Pulmonary artery endothelial cell (primary cell): ENCODE data around the gene RIMBP2. TPM values are rescaled to one million over a fixed set of nuclear protein-coding genes. Genes with fewer than 3 reads are reported as not detected.
"Not testable (repeated sequence)": the region's sequence is repeated elsewhere in the genome, so short reads cannot be mapped to it uniquely, and the experiment has no call there.

Source experiments
- DNase-seq: peaks from one replicate; pipeline ENCODE4 v3.0.0-alpha.2; 2011; ENCODE audit warnings: low read depth, low spot score
- total RNA-seq: library from RNA; depleted of rRNA; stranded (reverse); fragments of >200 nt; gene quantifications from 2 replicates; pipeline ENCODE4 v1.2.3, GENCODE V29; 2014

Gene RIMBP2
- total RNA-seq, 1 donor from 2014 or later = not detected

DNA sequence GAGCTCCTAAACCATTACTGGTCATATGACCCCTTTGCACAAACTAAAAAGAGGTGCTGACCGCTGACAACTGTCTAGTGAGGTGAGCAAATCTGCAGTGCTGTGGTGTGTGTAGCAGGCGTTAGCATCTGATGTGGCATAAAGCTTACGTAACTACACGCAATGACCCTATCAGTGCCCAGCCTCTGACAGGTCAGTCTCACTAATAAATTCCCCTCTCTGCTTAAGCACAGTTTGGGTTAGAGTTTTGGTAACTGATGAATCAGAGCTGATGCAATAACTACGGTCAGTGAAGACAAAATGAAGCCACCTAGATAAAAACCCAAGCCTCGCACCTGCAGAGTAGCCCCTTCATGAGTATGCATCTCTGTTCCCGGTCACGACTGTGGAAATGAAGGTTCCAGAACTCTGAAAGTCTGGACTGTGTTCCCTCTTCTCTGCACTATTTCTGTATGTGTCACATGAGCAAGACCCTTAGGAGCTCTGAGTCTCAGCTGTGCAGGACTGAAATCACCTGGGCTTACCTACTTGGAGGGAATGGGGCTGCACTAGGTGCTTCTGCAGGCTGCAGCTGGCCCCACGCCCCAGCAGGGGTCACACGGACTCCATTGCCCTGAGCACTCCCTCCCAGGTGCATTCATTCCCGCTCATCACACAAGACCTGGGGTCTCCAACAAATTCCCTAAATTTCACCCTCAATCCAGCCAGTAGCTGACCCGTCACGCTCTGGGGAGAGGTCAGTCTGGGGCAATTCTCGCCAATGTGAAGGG is 54.4 kb downstream of the RIMBP2 start:
- no peak for DNase-seq

DNA sequence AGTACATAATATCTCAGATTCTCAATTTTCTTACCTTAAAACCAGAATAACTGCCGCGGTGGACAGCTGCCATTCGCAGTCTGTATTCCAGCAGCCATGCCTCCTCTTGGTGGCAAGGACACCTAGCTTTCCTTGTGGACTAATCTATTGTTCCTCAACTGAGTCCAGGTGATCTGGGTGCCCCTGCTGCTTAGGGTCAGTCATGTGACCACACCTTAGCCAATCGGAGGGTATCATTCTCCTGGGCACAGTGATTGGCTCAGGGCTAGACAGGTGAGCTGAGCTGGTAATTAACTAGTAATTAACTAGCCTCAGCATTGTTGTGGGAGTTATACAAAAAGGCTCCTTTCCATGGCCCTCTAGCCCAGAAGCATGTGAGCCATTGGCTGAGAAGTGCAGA is 55.0 kb downstream of the RIMBP2 start:
- no peak for DNase-seq

DNA sequence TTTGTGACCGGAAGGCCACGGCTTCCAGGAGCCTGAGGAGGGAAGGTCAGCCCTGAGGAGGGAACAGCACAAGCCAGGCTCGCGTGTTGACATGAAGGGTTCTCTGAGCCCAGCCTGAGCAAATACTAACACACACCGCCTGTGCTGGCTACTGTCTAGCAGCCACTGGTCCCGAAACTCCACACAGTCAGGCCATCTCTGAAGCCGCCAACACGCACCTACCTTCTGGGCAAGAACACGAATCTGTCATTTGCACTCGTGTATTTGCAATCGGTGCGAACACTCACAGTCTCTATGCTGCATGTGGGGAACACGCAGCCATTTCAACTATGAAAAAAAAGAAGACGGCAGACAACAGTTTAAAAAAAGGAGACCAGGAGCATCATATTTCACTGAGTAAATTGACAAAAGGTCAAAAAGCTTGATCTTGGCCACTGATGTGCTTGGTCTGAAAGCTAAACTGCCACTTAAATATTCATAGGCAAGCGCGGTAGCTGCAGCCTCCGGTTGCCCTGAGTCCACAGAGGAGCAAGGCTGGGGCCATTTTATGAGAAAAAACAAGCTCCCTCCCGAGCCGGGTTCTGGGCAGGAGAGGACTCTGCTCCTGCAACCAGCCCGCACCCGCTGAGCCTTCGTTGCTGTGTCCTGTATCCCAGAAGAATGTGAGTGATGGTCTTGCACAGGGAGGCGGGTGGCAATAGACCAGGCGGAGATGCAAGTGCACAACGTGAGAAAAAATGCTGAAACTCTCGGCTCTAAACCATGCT is 57.8 kb downstream of the RIMBP2 start:
- no peak for DNase-seq

DNA sequence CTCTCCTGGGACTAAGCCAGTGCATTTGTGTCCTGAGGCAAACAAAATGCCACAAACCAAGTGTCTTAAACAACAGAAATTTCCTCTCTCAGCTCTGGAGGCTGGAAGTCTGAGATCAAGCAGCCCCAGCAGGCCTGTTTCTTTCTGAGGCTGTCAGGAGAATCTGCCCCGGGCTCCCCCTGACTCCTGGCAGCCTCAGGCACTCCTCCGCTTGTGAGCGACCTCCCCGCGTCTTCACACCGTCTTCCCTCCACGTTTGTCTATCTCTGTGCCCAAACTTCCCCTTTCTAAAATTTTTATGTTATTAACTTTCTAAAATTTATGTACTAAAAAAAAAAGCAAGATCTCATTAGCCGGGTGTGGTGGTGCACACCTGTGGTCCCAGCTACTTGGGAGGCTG is 59.7 kb downstream of the RIMBP2 start:
- DNase-seq = no peak

DNA sequence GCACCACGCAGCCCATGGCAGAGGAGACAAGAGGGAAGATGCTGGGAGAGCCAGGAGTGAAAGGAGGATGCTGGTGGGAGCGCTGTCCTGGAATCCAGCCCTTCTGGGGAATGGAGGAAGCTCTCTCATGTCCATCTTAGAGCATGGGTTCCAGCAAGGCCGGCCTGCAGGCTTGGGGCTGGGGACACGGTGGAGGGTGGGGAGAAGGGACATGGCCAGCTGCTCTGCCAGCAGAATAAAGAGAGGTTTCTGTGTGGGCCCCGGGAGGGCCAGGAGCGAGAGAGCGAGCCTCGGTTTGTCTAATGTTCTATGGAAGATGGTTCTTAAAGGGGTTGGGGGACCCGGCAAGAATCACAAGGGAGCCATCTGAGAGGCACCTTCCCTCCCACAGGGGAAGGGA is 60.2 kb downstream of the RIMBP2 start:
- DNase-seq = no peak

DNA sequence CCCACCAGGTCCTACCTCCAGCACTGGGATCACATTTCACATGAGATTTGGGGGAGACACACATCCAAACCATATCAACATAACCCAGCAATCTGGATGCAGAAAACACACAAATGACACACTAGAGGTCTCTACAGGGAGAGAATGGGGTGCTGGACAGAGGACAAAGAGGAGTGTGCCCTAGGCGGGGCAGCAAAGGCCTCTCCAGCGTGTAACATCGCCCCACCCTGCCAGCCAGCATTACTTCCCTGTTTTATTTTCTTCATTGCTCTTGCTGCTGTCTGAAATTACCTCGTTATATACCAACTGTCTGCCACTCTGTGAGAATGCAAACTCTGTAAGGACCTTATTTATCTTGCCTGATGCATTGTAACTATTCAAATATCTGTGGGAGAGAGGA is 61.1 kb downstream of the RIMBP2 start:
- no peak for DNase-seq

DNA sequence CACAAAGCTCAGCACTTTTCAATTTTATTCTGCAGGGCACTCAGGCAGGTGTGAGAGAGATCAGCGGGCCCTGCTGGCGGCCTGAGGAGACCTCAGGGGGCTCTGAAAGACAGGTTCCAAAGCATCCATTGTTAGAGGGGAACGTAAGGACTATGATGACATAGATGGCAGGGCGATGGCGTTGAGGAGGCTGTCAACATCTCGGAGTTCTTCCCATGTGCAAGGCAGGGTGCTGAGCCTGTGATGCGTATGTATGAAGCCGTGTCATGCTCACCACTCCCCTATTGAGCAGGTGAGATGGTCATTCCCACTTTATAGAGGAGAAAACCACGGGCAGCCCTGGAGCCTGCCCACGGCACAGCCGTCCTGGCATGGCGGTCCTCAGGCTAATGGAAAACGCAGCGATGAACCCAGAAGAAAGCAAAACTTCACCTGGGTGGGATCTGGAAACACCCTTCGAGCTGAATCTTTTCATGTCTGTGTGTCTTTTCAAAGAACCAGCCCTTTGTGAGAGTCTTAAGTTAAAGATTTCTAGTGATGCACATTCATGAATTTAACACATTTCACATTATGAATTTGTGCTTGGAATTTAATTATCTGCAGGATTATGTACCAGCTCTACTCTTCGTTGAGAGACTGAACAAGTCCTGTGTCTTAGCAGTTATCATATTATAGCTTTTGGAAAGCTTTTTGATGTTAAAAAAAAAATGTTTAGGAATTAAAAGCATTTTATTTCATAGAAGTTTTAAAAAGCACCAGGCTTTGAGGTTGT is 64.7 kb downstream of the RIMBP2 start:
- DNase-seq = no peak

DNA sequence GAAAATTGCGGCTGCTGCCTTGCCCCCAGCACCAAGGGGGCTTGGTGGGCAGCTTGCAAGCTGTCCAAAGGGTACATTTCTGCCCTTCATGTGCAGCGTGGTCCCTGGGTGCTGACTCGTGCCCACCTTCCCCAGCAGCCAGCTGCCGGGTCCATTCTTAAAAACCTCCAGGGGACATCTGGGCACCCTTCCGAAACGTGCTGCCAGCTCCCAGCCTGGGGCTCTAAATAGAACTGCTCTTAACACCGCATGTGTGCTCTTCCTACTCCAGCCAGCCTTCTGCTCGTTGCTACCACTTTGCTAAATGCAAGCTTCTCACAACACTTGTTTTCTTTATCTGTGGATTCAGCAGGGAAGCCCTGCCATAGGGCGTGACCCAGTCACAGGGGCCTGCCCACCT is 66.0 kb downstream of the RIMBP2 start:
- DNase-seq = no peak

DNA sequence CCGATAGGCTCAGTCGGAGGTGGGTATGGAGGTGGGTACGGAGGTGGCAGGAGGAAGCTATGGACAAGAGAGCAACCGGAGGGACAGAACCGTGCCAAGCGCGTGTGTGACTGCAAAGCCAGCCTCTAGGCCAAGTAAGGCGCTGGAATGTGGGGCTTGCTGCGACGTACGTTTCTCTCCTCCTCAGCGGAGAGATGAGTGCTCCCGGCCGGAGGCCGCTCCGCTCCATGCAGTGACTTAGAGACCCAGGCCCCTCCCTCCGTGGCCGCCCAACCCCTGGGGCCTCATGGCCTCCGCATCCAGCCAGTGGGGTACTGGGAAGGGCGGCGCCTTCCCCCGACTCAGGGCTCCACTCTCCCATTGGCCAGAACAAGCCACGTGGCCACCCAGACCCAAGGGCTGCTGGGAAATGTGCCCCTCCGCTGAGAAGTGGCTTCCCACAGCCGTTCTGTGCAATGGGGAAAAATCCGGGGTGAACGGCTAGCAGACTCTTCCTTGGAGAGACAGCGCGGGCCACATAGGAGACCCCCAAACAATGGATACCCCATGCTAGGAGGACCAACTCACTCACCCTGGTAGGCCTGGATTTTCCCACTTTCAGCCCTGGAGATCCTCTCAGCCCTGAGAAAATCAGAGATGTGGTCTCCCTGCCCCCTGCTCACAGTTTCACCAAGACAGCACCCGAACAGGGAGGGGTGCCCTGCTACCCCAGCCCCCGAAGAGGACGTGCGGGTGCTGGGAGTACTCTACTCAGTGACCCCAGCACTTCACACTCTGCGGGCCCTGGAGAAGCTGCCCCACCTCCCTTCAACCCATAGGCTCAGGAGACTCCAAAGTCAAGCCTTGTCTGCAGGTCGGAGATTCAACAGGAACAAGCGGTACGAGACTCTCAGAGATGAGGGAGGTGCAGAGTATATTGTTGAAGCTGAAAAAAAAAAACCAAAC is 66.7 kb downstream of the RIMBP2 start:
- DNase-seq = no peak

DNA sequence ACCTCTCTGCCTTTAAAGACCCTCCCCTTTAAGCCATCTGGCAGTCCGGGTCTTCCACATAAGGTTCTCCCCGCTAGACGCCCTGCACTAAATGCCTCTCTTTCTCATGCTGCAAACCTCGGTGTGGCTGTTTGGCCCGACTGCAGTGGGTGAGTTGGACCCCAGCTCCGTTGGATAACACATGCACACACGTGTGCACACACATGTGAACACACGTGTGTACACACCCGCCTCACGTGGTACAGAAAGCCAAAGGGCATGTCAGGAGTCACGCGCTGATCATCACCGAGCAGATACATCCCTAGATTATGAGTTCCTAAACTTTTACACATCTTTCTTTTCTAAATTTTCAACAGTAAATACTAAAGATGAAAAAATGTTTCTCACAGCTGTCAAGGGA is 68.3 kb downstream of the RIMBP2 start:
- no peak for DNase-seq

DNA sequence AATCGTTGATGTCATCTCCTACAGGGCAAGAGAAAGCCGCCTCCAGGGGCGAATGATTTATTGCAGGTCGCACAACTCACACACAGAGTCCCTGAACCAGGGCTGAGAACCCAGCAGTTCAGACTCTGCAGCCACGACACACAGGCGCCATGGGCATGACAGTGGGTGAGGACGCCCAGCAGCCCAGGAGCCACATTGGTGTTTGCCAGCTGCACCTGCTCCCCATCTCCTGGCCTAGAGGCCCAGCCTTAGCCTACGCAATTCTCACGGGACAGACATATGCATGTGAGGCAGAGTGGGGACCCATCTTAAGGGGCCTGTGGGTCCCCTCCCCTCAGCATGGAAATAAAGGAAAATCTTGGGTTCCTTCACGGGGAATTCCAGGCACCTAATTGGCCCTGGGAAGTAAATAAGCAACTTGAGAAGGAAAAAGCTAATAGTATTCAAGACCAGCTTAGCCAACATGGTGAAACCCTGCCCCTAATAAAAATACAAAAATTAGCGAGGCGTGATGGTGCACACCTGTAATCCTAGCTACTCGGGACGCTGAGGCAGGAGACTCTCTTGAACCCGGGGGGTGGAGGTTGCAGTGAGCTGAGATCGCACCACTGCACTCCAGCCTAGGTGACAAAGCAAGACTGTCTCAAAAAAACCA is 69.3 kb downstream of the RIMBP2 start:
- DNase-seq = no peak

DNA sequence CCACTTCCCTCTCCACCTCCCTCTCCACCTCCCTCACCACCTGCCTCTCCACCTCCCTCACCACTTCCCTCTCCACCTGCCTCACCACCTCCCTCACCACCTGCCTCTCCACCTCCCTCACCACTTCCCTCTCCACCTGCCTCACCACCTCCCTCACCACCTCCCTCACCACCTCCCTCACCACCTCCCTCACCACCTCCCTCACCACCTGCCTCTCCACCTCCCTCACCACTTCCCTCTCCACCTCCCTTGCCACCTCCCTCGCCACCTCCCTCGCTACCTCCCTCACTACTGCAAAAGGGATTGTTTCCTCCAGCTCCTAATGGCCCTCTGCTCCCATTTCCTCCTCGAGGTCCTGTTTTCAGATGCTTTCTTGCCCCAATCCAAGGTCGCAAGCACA is 69.9 kb downstream of the RIMBP2 start:
- not testable (repeated sequence) for DNase-seq

DNA sequence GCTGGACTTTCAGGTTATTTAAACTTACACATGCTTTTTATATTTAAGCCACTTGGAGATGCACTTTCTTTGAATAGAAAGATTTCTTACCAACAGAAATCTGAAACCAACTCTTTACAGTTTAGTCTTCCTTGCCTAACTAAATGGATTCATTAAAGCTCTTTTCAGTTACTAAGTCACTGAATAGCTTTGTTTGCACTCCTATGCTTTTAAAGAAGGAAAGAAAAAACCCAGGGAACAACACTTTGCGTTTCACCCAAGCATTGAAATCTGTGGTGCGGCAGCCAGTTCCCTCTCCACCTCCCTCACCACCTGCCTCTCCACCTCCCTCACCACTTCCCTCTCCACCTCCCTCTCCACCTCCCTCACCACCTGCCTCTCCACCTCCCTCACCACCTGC is 70.3 kb downstream of the RIMBP2 start:
- no peak for DNase-seq

DNA sequence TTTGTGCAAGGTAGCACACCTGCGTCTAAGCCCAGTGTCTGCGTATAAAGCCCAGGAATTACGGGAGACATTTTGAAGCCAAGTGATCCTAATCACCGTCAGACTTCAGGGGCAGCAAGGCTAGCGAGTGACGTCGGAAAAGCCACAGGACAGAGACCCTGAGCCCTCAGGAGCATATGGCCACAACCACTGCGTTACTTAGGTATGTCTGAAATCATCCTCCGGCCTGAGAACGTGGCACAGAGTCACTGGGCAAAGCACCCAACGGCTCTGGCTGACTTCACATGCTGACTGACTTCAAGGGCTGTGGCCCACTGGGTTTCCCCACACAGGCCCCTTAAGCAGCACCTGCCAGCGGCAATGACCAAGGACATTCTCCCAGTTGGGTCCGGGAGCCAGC is 71.5 kb downstream of the RIMBP2 start:
- DNase-seq = no peak

DNA sequence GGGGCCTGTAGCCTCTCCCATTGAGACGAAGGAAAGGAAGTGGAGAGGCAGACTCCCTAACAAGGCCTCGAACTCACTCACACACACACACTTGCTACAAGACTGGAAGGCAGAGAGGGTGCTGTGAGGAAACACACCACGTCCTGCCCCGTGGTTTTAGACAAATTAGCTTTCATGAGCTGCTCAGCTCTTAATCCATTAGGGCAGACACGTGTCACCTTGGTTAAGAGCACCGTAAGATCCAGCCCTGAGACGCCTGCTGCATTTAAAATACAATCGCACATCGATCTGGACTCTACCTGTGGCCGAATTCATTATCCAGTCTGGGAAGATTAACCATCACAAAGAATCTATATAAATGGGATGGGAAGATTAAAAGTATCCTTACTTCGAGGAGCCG is 72.0 kb downstream of the RIMBP2 start:
- no peak for DNase-seq

DNA sequence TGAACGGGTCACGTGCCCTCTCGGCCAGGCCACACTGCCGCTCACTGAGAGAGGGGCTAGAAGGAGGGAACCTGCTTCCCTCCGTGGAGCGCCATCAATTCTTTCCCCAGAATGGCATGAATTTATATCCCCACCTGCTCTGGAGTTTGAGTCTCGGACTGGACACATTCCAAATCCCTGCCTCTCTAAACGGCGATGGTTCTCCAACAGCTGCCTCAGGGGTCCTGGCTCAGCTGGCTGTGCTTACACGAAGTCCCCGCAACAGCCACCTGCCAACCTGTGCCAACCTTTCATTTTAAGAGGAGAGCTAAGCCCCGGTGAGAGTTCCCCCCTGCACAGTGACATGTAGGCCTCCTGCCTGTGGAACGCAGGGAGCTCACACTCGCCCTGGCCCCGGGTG is 73.2 kb downstream of the RIMBP2 start:
- DNase-seq = no peak

DNA sequence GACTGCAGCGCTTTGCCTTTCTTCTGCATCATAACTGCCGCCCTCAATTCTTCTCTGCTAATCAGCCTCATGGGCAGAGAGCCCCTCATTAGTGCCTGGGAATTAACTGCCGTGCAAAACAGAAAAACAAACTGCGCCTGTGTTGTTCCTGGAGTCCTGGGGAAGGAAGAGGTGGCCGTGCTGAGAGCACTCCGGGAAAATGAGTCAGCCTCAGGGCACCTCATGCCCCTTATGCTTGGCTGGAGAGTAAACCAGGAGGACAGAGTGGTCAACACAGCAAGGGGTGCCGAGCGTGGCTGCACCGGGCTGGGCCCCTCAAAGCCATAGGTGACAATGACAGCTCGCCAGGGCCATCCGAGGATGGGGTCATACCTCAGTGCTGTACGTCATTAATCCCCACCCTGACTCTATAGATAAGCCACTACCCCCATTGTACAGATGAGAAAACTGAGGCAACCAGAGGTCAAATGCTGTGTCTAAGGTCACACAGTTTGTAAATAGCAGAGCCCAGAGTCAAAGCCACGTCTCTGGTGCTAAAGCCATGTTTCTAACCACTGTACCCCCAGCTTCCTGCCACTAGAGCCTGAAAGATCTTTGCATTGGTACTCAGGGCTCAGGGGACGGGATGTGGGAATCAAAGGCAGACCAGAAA is 74.4 kb downstream of the RIMBP2 start:
- DNase-seq = no peak

DNA sequence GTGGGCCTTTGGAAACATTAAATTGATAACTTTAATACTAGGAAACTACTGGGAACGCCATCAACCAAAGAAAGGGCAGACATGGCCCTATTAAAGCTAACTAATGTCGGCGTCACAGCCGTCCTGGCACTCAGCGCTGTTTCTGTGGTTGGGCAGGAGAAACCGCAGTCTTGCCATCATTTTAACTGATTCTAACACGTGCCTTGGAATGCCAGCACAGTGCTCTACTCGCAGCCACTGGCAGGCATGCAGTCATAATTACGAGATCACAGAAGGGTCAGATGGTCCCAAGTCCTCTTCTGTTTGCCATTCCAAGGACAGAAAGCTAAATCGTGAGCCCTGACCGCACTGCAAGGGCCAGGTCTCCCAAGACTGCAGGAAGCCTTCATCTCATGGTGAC is 75.2 kb downstream of the RIMBP2 start:
- no peak for DNase-seq

DNA sequence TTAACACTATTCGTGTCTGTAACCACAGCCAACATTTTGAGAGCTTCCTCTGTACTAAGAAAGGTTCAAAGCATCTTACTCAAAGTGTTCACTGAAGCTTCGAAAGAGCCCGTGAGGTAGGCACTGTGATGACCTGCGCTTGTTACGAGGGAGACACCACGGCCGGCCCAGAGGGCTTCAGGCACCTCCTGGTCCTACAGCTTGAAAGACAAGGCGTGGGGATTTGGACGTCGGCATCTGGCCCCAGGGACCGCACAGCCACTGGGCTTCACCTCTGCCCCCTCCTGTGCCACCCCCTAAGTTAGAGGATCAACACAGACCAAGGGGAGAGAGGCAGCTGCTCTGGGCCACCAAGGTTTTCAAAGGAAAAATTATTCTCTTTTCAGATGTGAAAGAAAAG is 75.6 kb downstream of the RIMBP2 start:
- no peak for DNase-seq
